Neural cell (in vitro differentiated cells): Measurements from ENCODE around the gene REC114.

Source experiments
- EP300 ChIP-seq: fragments of 450-650 bp; conservative IDR thresholded peaks from 2 replicates; pipeline ENCODE4 v1.6.1; 2014; ENCODE audit warnings: antibody characterized with exemption, mild to moderate bottlenecking, moderate library complexity; ENCODE audit not compliant: poor library complexity, severe bottlenecking
- EZH2 ChIP-seq: fragments of 200-600, 300-800 bp; shearing (Covaris generic), sonication (generic); IDR thresholded peaks from 2 replicates; pipeline ENCODE4 v1.6.1; 2014; ENCODE audit warnings: antibody characterized with exemption, low read length, borderline replicate concordance, mild to moderate bottlenecking; ENCODE audit not compliant: insufficient read depth, poor library complexity, severe bottlenecking
- SMC3 ChIP-seq: fragments of 450-650 bp; conservative IDR thresholded peaks from 2 replicates; pipeline ENCODE4 v1.6.1; 2014; ENCODE audit warnings: antibody characterized with exemption, mild to moderate bottlenecking, moderate library complexity; ENCODE audit not compliant: poor library complexity
- TF ChIP-seq, protein P1 (sequence below): IDR thresholded peaks from 2 replicates; pipeline ENCODE4 v1.6.1; 2012; ENCODE audit warnings: borderline replicate concordance
- TF ChIP-seq, protein P2 (sequence below): fragments of 450-650 bp; IDR thresholded peaks from 2 replicates; pipeline ENCODE4 v1.5.1; 2014; ENCODE audit warnings: antibody characterized with exemption, mild to moderate bottlenecking, moderate library complexity; ENCODE audit not compliant: poor library complexity, severe bottlenecking

DNA sequence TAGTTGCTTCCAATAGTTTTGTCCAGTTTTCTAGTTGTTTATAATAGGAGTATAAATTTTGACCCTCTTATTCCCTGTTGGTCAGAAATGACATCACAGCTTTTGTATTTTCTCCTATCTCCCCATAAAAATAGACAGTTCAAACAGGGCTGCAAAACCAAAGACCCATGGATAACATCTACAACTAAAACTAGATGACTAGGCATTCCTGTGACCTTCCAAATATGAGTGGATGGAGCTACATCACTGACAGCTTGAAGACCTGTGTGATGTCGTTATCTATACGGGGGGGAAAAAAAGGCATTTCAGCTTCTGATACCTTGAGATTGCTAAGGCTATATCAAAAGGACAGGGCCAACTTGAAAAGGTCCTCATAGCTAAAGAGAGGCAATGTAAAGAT, 84.6 kb downstream of the REC114 start:
- TF ChIP-seq, protein P1, sequence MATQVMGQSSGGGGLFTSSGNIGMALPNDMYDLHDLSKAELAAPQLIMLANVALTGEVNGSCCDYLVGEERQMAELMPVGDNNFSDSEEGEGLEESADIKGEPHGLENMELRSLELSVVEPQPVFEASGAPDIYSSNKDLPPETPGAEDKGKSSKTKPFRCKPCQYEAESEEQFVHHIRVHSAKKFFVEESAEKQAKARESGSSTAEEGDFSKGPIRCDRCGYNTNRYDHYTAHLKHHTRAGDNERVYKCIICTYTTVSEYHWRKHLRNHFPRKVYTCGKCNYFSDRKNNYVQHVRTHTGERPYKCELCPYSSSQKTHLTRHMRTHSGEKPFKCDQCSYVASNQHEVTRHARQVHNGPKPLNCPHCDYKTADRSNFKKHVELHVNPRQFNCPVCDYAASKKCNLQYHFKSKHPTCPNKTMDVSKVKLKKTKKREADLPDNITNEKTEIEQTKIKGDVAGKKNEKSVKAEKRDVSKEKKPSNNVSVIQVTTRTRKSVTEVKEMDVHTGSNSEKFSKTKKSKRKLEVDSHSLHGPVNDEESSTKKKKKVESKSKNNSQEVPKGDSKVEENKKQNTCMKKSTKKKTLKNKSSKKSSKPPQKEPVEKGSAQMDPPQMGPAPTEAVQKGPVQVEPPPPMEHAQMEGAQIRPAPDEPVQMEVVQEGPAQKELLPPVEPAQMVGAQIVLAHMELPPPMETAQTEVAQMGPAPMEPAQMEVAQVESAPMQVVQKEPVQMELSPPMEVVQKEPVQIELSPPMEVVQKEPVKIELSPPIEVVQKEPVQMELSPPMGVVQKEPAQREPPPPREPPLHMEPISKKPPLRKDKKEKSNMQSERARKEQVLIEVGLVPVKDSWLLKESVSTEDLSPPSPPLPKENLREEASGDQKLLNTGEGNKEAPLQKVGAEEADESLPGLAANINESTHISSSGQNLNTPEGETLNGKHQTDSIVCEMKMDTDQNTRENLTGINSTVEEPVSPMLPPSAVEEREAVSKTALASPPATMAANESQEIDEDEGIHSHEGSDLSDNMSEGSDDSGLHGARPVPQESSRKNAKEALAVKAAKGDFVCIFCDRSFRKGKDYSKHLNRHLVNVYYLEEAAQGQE: no peak
- TF ChIP-seq EP300 (no peak), EZH2 (no peak), SMC3 (no peak)
- TF ChIP-seq, protein P2, sequence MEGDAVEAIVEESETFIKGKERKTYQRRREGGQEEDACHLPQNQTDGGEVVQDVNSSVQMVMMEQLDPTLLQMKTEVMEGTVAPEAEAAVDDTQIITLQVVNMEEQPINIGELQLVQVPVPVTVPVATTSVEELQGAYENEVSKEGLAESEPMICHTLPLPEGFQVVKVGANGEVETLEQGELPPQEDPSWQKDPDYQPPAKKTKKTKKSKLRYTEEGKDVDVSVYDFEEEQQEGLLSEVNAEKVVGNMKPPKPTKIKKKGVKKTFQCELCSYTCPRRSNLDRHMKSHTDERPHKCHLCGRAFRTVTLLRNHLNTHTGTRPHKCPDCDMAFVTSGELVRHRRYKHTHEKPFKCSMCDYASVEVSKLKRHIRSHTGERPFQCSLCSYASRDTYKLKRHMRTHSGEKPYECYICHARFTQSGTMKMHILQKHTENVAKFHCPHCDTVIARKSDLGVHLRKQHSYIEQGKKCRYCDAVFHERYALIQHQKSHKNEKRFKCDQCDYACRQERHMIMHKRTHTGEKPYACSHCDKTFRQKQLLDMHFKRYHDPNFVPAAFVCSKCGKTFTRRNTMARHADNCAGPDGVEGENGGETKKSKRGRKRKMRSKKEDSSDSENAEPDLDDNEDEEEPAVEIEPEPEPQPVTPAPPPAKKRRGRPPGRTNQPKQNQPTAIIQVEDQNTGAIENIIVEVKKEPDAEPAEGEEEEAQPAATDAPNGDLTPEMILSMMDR: no peak
